GM12872 (cell line): ENCODE data around the gene PPL.

ENCODE experiments used
- TF ChIP-seq, protein P1 (sequence below): IDR thresholded peaks from 3 replicates; pipeline ENCODE4 v1.5.1; 2011; ENCODE audit warnings: low read depth, mild to moderate bottlenecking, low read length, moderate library complexity; ENCODE audit not compliant: insufficient read depth

PPL gene

GRCh38 chr16:4897328-4897727, 39.6 kb downstream of the PPL start:
- TF ChIP-seq, protein P1, sequence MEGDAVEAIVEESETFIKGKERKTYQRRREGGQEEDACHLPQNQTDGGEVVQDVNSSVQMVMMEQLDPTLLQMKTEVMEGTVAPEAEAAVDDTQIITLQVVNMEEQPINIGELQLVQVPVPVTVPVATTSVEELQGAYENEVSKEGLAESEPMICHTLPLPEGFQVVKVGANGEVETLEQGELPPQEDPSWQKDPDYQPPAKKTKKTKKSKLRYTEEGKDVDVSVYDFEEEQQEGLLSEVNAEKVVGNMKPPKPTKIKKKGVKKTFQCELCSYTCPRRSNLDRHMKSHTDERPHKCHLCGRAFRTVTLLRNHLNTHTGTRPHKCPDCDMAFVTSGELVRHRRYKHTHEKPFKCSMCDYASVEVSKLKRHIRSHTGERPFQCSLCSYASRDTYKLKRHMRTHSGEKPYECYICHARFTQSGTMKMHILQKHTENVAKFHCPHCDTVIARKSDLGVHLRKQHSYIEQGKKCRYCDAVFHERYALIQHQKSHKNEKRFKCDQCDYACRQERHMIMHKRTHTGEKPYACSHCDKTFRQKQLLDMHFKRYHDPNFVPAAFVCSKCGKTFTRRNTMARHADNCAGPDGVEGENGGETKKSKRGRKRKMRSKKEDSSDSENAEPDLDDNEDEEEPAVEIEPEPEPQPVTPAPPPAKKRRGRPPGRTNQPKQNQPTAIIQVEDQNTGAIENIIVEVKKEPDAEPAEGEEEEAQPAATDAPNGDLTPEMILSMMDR = no peak

GRCh38 chr16:4895366-4895765, 41.6 kb downstream of the PPL start:
- TF ChIP-seq, protein P1 = no peak

DNA sequence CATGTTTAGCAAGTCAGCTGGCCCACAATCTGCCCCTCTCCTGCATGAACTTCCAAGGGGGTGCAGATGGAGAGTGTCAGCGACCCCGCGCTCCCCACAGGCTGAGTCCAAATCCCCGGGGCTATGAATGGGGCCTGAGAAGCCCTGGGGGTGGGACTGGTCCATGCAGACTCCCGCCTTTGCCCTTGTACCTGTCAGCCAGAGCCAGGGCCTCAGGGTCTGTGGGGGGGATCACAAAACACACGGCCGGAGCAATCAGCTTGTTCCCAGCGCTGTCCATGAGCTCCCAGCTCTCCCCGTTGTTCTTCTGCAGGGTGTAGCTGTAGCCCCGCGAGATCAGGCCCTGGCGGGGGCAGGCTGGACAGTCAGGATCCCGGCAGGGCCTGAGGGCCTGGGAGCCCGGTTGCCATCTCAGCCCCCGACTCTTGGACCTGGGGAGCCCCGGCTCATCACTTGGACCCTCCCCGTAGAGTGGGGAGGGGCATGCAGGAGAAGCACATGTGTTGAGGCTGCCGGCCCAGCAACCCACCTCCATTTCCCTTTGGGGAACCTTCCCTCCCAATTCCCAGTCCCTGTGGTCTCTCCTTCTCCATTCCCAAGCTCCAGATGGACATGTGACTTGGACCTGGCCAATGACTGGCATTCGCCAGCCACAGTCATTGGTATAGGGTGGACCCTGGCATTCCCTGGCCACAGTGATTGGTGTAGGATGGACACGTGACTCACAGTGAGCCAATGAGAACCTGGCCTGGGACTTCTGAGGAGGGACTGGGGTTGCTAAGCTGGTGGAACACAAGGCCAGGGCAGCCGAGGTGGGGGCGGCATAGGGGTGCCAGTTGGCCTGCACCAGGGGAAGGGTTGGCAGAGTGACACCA, 42.4 kb downstream of the PPL start:
- TF ChIP-seq, protein P1 = no peak

DNA sequence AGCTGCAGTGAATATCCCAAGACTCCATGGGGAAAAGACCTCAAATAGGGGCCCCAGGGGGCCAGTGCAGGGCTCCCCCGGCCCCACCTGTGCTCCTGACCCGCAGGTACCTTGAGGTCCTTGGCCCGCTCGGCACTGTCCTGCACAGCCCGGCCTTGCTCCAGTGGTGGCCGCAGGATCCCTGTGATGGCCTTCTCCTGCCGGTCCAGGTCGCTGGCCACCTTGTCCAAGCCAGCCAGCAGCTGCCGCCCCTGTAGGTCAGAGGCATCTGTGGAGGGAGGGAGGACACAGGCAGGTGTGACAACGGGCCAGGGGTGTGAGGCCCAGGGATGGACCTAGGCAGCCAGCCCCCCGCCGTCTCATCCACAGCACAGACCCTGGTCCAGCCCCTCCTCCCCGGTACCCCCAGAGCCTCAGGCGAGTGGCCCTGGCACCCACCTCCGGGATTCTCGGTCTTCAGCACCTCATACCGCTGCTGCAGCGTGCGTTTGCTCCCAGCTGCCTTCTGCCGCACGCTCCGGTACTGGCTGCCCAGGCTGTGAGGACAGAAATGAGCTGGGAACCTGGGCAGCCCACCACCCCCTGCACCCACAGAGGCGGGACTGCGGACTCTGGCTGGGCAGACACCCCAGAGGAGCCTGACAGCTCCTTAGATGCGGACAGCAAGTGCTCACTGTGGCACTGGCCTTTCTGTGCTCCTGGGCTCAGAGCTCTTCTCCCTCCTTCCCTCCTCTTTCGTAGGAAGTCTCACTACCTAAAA, 43.7 kb downstream of the PPL start:
- TF ChIP-seq, protein P1 = no peak

DNA sequence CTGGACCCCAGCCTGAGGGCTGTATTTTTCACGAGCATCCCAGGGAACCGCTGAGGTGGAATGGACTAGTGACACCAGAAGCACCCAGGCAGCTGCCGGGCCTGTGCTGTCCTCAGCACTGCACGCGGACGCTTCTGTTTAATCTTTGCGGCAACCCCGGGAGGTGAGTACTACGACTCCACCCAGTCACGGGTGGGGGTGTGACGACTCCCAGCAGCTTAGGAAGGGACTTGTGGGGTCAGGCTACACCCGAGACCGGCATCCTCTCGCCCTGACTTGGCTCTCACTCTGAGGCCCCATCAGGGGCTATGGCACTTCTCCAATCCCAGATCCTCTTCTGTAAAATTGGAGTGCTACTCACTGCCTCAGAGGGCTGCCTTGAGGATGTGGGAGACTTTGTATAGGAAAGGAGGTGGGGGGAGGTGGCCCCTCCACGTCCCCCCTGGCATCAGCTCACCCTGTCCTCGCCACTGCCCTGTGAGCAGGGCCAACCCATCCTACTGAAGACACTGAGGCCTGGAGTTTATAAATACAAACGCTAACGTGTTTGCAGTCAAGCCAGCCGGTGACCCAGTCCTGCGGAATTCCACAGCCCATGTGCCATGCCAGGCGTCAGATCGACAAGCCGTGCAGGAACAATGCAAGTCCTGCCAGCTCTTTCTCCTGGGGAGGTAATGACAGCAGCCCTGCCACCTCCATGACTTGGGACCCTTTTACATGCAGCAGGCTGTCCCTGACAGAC, 44.4 kb downstream of the PPL start:
- TF ChIP-seq, protein P1 = no peak

DNA sequence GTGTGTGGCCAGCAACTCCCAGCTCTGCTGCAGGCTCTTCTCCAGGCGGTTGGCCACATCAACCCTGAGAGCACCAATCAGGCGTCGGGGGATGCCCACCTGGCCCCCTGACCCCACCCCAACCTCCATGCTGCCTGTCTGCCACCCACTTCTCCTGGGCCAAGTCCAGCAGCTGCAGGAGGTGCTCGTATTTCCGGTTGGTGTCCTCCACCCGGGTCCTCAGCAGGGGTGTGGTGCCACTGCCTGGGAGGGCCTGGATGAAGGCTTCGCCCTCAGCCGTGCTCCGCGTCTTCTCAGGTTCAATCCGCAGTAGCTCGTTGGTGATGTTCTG, 45.1 kb downstream of the PPL start:
- TF ChIP-seq, protein P1 = no peak
